Effector memory CD8-positive, alpha-beta T cell (primary cell): ENCODE measurements around the gene GAPDHS.

Source experiments
- ATAC-seq: fragments of 150-1000 bp; cut with Tn5 transposase; replicated peaks from 2 replicates; pipeline ENCODE4 v1.10.0; 2021; ENCODE audit warnings: mild to moderate bottlenecking, moderate library complexity
- DNase-seq, 3 experiments: peaks; one replicate each; pipeline ENCODE4 v3.0.0; 2021
- H3K27ac Mint-ChIP-seq, 2 donors: one replicate each; pipeline ENCODE4 v1.8.0; 2022; ENCODE audit warnings: mild to moderate bottlenecking in 2 of 2, mixed read lengths in 2 of 2, moderate library complexity in 2 of 2
- H3K27me3 Mint-ChIP-seq, 2 donors: one replicate each; pipeline ENCODE4 v1.8.0; 2022; ENCODE audit warnings: mixed read lengths in 2 of 2
- H3K36me3 Mint-ChIP-seq: one replicate; pipeline ENCODE4 v1.8.0; 2022; ENCODE audit warnings: mild to moderate bottlenecking, moderate library complexity, mixed read lengths; ENCODE audit not compliant: insufficient read depth
- H3K4me1 Mint-ChIP-seq, 2 donors: one replicate each; pipeline ENCODE4 v1.8.0; 2022; ENCODE audit warnings: low read depth in 2 of 2, mixed read lengths in 2 of 2
- H3K4me3 Mint-ChIP-seq, 2 donors: one replicate each; pipeline ENCODE4 v1.8.0; 2022; ENCODE audit warnings: mild to moderate bottlenecking in 2 of 2, mixed read lengths in 2 of 2, moderate library complexity in 2 of 2
- H3K9me3 Mint-ChIP-seq, 2 donors: one replicate each; pipeline ENCODE4 v1.8.0; 2022; ENCODE audit warnings: mixed read lengths in 2 of 2

The GAPDHS gene

GRCh38 chr19:35534803-35535480, 1.7 kb downstream of the GAPDHS start:
- Mint-ChIP-seq H3K4me3 (no peak overlapping the region), H3K27me3 (peaks cover 49 to 62% of the 10 kb centered on the region in 2 donors), H3K36me3 (no peaks in the 10 kb centered on the region), H3K9me3 (no peaks in the 10 kb centered on the region), H3K4me1 (peaks cover 6 to 10% of the 10 kb centered on the region in 2 donors), H3K27ac (no peak overlapping the region)
- ATAC-seq (no peak), DNase-seq (no peak)

- no peak overlapping the region for H3K27ac Mint-ChIP-seq
These were observed 6.1 kb downstream of the GAPDHS start for GRCh38 chr19:35539314-35539713.

DNA sequence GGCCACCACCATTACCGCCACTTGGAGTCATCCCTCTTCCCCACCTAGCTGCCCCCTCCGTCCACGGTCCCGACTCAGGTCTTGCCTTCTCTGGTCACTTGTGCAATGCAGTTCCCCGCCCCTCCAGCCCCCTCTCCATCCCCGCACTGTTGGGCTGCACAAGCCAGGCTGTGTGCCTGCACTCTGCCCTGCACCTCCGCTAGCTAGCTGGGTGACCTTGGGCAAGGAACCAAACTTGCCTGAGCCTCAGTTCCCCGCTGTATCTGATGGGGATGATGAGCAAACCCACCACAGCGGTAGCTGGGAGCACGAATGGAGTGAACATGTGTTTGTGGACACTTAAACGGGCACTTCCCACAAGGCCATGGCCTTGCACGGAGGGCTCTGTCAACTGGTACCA, 6.6 kb downstream of the GAPDHS start:
- Mint-ChIP-seq H3K4me1 (peaks cover 5 to 9% of the 10 kb centered on the region in 2 donors), H3K9me3 (no peaks in the 10 kb centered on the region), H3K27me3 (peaks cover 13 to 16% of the 10 kb centered on the region in 2 donors), H3K36me3 (peaks cover 4% of the 10 kb centered on the region), H3K27ac (peak overlapping the region; percentile 39 to 46), H3K4me3 (no peak overlapping the region)
- ATAC-seq (no peak), DNase-seq (no peak)

More at GRCh38 chr19:35539314-35539713, 6.1 kb downstream of the GAPDHS start:
- Mint-ChIP-seq H3K36me3 (peaks cover 2% of the 10 kb centered on the region), H3K9me3 (no peaks in the 10 kb centered on the region), H3K4me1 (peaks cover under 1 to 4% of the 10 kb centered on the region in 2 donors), H3K4me3 (no peak overlapping the region), H3K27me3 (peaks cover 18 to 19% of the 10 kb centered on the region in 2 donors)
- ATAC-seq (no peak), DNase-seq (no peak)

DNA sequence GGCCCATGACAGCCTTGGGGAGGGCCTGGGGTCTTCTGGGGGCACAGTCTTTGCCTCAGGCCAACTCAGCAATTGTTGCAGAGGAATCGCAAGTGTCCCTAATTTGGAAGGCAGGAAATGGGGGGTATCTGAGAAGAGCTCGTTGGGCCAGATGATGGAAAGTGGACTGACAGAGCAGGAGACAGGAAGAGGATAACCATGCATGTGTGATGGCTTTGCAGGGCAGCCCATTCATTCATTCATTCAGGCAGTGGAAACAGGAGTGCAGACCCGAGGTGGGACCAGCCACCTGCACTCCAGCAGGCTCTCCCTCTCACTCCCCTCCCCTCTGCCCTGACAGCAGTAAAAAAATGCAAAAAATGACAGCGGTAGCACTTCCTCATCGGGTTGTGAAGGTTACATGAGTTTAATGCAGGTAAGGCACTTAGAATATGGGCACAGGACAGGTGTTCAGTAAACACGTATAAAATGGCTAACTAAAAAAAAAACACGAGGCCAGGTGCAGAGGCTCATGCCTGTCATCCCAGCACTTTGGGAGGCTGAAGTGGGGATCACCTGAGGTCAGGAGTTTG, 7.2 kb downstream of the GAPDHS start:
- no peak overlapping the region for H3K4me3 Mint-ChIP-seq
- peak overlapping the region; percentile 39 to 46 for H3K27ac Mint-ChIP-seq
- peaks cover 10 to 13% of the 10 kb centered on the region in 2 donors for H3K27me3 Mint-ChIP-seq
- peaks cover 4% of the 10 kb centered on the region for H3K36me3 Mint-ChIP-seq
- H3K4me1 Mint-ChIP-seq, result peaks cover 7 to 11% of the 10 kb centered on the region in 2 donors
- no peaks in the 10 kb centered on the region for H3K9me3 Mint-ChIP-seq
- DNase-seq (no peak), ATAC-seq (no peak)

DNA sequence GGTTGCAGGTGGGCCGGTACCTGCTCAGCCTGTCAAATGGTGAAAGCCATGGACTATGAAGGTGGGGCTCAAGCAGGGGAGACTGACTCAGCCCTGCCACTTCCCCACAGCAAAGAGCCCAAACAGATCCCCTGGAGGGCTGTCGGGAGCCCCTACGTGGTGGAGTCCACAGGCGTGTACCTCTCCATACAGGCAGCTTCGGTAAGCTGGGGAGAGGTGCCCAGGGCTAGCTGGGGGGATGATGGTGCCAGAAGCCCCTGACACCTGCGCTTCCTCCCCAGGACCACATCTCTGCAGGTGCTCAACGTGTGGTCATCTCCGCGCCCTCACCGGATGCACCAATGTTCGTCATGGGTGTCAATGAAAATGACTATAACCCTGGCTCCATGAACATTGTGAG, 9.0 kb downstream of the GAPDHS start:
- Mint-ChIP-seq H3K9me3 (no peaks in the 10 kb centered on the region), H3K27ac (no peak overlapping the region), H3K36me3 (peaks cover 16% of the 10 kb centered on the region), H3K4me1 (peaks cover 16 to 22% of the 10 kb centered on the region in 2 donors), H3K27me3 (peaks cover 2% of the 10 kb centered on the region in 2 donors), H3K4me3 (no peak overlapping the region)
- ATAC-seq (no peak), DNase-seq (no peak)

- ATAC-seq, result no peak
- no peaks in the 10 kb centered on the region for H3K9me3 Mint-ChIP-seq
- no peak overlapping the region for H3K4me3 Mint-ChIP-seq
These were observed 10.2 kb downstream of the GAPDHS start for GRCh38 chr19:35543280-35544109.

DNA sequence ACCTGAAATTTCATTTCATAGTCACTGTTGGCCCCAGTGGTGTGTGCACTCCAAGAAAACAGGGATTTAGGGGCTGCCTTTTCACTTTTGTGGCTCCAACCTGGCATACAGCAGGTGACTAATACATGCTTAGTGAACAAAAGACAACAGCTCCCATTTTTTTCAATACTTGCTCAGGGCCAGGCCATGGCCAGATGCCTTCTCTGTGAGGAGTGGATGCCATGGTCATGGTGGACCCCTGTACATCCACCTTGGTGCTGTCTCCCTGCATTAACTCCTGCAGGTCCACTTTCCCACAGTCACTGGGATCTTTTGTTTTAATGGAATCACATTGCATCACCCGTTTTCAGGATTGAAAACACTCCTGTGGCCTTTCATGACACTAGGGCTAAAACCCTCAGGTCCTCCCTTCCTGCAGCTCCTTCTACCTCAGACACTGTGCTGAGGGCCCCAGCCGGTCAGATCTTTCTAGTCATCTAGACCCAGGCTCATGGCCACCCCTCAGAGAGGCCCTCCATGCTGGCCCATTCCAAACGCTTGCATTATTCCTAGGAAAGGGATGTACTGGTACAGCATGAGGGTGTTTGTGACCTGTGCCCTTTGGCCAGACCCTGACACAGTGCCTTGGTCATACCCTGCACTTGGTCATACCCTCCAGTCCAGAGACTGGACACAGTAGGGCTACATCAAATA, 11.0 kb downstream of the GAPDHS start:
- Mint-ChIP-seq H3K4me3 (peak overlapping the region; percentile 91 to 94), H3K4me1 (peaks cover 26 to 33% of the 10 kb centered on the region in 2 donors), H3K9me3 (no peaks in the 10 kb centered on the region), H3K27me3 (no peaks in the 10 kb centered on the region), H3K27ac (peak overlapping the region; percentile 88 to 94), H3K36me3 (peaks cover 16% of the 10 kb centered on the region)
- no peak for ATAC-seq
- no peak for DNase-seq

More at GRCh38 chr19:35543280-35544109, 10.2 kb downstream of the GAPDHS start:
- Mint-ChIP-seq H3K4me1 (peaks cover 18 to 25% of the 10 kb centered on the region in 2 donors), H3K27me3 (no peaks in the 10 kb centered on the region), H3K27ac (peak overlapping the region in 1 of 2 donors; percentile 32), H3K36me3 (peaks cover 16% of the 10 kb centered on the region)
- no peak for DNase-seq

DNA sequence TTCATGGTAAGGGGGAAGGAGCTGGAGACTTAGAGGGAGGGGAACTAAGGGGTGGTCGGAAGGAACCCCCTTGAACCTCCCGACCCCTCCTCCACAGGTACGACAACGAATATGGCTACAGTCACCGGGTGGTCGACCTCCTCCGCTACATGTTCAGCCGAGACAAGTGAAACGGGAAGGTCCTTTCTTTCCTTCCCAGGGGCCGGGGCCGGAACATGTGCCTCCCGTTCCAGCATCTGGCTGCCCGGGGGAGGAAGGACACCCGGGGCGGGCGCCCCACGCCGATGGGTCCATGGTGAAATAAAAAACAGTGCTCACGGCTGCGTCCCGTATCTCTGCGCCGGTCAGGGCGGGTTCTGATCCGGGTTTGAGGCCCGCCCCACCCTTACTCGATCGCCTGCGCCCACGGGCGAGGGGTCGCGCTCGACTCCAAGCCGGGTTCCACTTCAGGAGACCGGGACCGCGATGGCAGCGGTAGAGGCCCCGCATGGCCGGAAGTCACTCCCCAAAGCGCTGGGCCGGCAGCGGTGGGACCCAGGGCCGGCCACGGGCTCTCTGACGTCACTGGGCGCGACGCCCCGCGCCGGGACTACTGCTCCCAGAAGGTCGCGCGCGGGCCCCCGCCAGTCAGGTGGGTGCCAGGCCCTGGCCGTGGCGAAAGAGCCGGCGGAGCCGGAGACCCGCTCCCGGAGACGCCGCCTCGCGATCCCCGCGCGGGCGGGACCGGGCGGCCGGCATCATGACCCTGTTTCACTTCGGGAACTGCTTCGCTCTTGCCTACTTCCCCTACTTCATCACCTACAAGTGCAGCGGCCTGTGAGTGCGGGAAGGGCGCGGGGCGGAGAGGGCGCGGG, 12.0 kb downstream of the GAPDHS start, which contains the start of gene TMEM147:
Gene TMEM147, plus strand, starts transcription at position 626 of the 854 bp plus-strand sequence. Its CDS starts 114 bp downstream, at position 740.
- Mint-ChIP-seq H3K27ac (peak within 1 kb of the TSS; percentile 88 to 94), H3K4me1 (peaks cover 26 to 35% of the 10 kb centered on the region in 2 donors), H3K36me3 (peaks cover 16% of the 10 kb centered on the region), H3K4me3 (peak within 1 kb of the TSS; percentile 91 to 94), H3K27me3 (no peaks in the 10 kb centered on the region), H3K9me3 (no peaks in the 10 kb centered on the region)
- peak; percentile 68 to 72 (median 70) for DNase-seq
- peak; percentile 77 for ATAC-seq

DNA sequence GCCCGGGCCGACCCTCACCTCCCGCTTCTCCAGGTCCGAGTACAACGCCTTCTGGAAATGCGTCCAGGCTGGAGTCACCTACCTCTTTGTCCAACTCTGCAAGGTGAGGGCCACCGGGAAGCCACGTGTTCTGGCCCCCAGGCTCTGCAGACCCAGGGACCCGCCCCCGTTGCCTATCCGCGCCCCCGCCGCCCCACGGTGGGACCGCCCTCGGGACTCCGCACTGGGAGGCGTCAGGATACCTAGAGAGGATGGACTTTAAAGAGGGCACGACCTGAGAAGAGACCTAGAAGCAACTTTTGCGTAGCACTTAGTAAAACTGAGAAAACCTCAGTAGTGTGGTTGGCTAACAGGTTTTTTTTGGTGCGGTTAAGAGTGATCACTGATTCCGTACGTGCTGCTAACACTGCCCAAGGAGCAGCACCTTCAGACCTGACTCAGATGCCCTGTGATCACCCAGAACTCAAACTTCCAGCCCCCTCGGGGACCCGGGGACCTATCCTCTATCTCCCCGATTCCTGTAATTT, 12.7 kb downstream of the GAPDHS start:
- DNase-seq (peak; percentile 47 to 68 (median 67)), ATAC-seq (peak; percentile 85)
- H3K4me3 Mint-ChIP-seq, result peak overlapping the region; percentile 91 to 94
- H3K27me3 Mint-ChIP-seq, result no peaks in the 10 kb centered on the region
- H3K9me3 Mint-ChIP-seq, result no peaks in the 10 kb centered on the region
- H3K36me3 Mint-ChIP-seq, result peaks cover 16% of the 10 kb centered on the region
- peak overlapping the region; percentile 88 to 94 for H3K27ac Mint-ChIP-seq
- H3K4me1 Mint-ChIP-seq, result peaks cover 24 to 35% of the 10 kb centered on the region in 2 donors

- peaks cover 24 to 35% of the 10 kb centered on the region in 2 donors for H3K4me1 Mint-ChIP-seq
- ATAC-seq (no peak), DNase-seq (no peak)
- peaks cover 16% of the 10 kb centered on the region for H3K36me3 Mint-ChIP-seq
- peak overlapping the region; percentile 88 to 94 for H3K27ac Mint-ChIP-seq
- H3K4me3 Mint-ChIP-seq, result peak overlapping the region; percentile 91 to 94
- no peaks in the 10 kb centered on the region for H3K9me3 Mint-ChIP-seq
- no peaks in the 10 kb centered on the region for H3K27me3 Mint-ChIP-seq
These were observed 13.3 kb downstream of the GAPDHS start for GRCh38 chr19:35546532-35546931.

DNA sequence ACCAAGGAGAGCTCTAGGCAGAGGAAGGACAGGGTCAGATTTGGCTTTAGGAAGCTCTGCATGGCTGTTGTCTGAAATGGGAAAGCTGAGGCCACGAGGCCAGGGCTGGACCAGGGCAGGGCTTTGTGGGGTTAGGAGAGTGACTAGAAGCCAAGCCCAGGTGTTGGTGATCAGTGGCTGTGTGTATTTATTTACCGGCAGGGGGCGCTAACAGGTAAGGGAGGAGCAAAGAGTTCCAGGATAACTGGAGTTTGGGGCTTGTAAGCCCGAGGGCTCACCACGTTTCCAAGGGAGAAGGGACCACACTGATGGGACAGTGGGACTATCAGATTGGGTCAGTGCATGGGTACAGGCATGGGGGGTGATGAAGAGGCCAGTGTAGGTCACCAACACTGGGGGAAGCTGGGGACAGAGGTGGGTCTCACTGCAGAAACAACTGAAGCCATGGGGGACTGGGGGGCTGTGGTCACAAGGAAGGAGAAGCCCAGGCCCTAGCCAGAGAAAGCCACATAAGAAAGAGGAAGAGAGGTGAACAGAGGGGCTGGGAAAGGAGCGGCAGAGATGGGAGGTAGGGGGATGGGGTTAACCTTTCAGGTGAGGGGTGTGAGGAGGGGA, 16.0 kb downstream of the GAPDHS start:
- Mint-ChIP-seq H3K9me3 (no peaks in the 10 kb centered on the region), H3K27ac (peak overlapping the region in 1 of 2 donors; percentile 18), H3K36me3 (peaks cover 15% of the 10 kb centered on the region), H3K4me3 (no peak overlapping the region), H3K27me3 (no peaks in the 10 kb centered on the region), H3K4me1 (peaks cover 24 to 35% of the 10 kb centered on the region in 2 donors)
- ATAC-seq (no peak), DNase-seq (peak; percentile 47 to 58 (median 57))
